MM.1S (cell line): Measurements from ENCODE around the gene DHRS12.

ENCODE experiments used
- CTCF ChIP-seq: fragments of 300-600 bp; sonication (generic); IDR thresholded peaks from 2 replicates; pipeline ENCODE4 v1.5.1; 2016; ENCODE audit warnings: antibody characterized with exemption, low read length, mixed read lengths
- EZH2 ChIP-seq: fragments of 300-600 bp; sonication (generic); optimal IDR thresholded peaks from 2 replicates; pipeline ENCODE3; 2017; ENCODE audit warnings: low read depth, mild to moderate bottlenecking, antibody characterized with exemption, low read length, mixed read lengths

GRCh38 chr13:51823863-51824262, 19.9 kb upstream of the DHRS12 start:
- no peak for TF ChIP-seq CTCF
- TF ChIP-seq EZH2: no peak
